Activated CD8-positive, alpha-beta memory T cell treated with anti-CD3 and anti-CD28 coated beads, Interleukin-2, amount 50 U/mL, for 4 hours (primary cell): Measurements from ENCODE around the gene R3HDM2.
A peak's percentile ranks its signal among the peaks of the same experiment; 100 is the strongest.

ENCODE experiments used
- DNase-seq: peaks from one replicate; pipeline ENCODE4 v3.0.0-alpha.2; 2020

The R3HDM2 gene

DNA sequence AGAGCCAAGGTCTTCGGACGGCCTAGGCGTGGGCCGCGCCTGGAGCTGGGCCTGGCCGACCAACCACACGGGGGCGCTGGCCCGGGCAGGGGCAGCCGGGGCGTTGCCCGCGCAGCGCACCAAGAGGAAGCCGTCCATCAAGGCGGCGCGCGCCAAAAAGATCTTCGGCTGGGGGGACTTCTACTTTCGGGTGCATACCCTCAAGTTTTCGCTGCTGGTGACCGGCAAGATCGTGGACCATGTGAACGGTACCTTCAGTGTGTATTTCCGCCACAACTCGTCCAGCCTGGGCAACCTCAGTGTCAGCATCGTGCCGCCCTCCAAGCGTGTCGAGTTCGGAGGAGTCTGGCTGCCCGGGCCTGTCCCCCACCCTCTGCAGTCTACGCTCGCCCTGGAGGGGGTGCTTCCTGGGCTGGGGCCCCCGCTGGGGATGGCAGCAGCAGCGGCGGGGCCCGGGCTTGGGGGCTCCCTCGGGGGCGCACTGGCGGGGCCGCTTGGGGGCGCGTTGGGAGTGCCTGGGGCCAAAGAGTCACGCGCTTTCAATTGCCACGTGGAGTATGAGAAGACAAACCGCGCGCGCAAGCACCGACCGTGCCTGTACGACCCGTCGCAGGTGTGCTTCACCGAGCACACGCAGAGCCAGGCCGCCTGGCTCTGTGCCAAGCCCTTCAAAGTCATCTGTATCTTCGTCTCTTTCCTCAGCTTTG is 205.7 kb downstream of the R3HDM2 start:
- DNase-seq = peak; percentile 61

DNA sequence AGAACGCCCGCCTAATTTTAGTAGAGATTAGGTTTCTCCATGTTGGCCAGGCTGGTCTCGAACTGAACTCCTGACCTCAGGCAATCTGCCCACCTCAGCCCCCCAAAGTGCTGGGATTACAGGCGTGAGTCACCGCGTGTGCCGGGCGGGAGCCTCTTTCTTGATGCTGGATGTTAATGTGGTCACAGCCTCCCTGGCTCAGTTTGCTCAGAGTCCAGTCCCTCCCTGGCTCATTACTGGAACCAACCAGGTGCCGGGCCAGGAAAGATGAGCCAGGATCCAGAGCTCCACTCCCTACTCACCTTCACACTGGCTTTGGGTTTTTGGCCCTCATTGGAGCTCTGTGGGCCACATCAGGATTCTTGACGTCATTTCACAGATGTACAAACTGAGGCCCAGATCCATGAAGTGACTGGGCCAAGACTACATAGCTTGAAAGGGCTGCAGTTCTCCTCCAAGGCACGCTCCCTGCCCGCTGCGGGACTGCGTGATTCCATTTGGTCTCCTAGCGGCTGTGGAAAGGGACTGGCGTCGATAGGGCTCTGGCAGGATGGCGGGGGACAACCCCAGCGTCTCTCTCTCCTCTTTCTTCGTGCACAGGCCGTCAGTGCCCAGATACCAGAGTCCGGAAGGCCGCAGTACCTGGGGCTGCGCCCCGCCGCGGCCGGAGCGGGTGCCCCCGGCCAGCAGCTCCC is 206.4 kb downstream of the R3HDM2 start:
- no peak for DNase-seq

DNA sequence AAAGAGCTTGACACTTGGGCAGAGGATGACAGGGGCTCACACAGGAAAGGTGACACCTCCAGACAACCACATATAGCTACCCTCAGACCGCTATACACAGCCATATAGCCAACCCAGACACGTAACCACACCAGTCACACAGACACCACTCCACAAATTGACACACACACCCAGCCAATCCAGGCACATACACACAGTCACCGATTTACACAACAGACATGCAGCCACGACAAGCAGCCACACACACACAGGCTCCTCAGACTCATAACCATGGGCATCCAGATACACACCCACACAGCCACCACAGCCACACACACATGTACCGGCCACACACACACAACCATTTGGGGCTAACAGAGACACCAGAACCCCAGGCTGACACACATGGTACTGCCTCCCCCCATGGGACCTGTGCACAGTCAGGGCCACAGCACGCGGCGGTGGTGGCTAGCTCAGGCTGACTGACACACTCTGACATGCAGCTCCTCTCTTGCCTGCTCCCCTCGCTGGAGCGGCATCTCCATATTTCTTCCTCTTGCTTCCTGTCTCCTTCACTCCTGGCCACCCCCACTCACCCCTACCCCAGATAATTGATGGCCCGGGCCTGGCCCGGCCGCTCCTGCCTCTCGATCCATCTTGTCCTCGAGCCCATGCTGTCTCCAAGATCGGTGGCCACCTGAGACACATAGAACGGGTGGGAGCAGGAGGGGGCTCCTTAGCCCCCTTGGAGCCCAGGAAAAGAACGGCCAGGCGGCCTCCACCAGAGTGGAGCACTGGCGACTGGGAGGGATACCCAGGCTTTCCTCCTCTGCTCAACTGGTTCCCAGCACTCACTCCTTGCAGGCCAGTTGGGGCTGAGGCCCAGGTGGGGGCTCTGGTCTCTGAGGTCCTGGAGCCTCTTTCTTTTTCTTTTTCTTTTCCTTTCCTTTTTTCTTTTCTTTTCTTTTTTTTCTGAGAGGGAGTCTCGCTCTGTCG is 207.4 kb downstream of the R3HDM2 start:
- no peak for DNase-seq

DNA sequence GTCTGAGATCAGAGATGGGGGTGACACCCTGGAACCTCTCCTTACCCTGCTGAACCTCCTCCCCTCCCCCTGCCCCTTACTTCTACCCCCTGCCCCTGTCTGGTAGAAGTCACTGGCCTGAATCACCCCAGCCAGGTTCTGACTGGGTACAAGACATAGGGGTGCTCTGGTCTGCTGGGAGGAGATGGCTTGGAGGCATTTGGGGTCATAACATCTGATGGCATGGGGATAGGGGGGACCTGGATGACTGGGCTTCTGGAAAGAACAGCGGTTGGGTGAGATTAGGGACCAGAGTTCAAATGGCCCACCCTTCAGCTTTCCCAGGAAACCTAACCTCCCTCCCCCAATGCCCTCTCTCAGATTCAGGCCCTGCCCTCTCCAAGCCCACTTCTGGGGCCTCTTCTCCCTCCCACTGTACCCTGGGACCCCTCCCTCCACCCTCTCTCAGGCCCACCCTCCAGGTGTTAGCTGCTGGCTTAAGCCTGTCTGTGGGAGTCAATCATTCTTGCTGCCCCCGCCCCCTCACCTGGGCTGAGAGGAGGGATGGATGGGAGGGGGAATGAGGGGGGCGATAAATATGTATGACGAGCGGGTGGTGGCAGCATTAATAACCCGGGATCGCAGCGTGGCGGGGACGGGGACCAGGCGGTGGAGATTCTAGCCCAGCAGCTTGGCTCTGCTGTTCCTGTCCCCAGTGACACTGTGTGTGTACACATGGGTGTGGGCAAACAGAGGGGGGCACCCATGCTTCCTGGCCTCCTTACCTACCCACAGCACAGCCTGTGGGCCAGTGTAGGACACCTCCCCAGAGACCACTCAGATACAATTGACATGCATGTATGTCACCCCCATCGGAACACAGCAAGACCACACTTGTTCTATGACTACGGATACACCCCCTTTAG is 208.3 kb downstream of the R3HDM2 start:
- DNase-seq = no peak

DNA sequence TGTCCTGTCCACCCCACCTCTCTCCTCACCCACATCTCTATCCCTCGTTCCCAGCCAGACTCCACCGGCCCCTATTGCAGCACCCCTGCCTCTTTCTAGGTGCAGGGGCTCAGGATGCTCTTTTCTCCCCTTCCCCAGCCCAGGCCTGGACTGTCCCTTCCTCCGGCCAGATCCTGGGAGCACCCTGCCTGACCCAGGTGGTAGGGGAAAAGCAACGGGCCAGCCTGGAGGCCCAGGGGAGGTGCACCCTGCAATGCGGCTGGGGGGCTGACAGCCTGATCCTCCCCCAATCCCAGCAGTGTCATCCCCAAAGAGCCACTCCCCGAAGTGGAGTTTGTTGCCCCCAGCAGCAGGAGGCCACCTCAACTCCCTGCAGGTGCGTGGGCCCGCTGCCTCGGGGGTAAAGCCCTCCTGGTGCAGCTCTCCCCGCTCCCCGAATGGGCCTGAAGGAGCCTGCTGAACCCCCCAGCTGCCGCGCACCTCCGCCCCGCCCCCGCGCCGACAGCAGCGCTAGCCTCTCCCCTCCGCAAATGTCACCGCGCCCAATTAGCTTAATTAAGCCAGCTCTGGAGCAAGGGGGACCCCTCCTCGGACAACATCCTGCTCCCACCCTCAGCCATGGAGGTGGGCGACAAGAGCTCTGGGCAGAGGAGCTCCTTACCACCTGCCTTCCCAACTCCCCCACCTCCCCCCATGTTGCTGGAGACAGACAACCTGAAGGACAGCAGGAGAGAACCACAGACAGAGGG is 209.5 kb downstream of the R3HDM2 start:
- DNase-seq = no peak

DNA sequence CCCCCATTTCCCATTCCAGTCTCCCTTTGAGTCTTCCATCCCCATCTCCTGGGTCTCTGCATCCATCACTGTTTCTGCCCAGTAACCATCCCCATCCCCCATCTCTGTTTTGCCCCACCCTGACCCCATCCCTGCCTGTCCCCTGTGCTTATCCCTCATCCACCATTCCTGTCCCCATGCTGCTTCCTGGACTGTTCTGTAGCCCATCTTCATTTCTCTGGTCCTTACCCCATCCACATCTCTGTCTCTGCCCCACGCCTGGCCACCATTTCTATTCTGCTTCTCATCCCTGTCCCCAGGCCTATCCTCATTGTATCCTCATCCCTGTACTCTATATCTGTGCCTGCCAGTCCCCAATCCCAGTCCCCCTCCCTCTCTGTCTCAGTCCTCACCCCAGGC is 210.1 kb downstream of the R3HDM2 start:
- no peak for DNase-seq

DNA sequence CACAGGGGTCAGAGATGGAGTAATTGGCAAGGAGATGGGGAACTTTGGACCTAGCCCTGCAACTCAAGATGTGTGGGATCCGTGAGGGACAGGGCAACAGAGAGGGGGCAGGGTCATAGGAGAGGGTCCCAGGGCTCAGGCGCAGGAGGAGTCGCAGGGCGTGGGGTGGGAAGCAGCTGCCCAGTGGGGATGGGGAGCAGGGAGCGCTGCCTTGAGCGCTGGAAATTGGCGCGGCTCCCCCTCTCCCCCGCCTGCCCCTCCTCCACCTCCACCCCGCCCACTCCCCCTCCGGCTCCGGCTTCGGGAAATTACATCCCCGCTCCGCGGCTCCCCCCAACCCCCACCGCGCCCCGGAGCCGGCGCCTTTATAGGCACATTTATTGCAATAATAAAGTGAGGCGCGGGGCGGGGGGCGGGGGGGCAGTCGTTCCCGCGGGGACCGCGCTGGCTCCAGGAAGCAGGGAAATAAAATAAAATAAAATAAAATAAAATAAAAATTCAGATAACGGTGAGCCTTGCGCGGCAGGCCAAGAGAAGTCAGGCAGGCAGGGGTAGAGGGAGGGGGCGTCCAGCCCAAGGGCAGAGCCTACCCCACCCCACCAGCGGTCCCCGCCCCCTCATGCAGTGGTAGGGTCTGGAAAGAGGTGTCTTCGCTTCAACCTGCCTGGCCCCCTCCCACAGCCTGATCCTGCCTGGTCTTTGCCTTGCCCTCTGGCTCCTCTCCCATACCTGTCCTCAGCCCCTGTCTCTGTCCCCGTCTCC is 210.7 kb downstream of the R3HDM2 start:
- no peak for DNase-seq

DNA sequence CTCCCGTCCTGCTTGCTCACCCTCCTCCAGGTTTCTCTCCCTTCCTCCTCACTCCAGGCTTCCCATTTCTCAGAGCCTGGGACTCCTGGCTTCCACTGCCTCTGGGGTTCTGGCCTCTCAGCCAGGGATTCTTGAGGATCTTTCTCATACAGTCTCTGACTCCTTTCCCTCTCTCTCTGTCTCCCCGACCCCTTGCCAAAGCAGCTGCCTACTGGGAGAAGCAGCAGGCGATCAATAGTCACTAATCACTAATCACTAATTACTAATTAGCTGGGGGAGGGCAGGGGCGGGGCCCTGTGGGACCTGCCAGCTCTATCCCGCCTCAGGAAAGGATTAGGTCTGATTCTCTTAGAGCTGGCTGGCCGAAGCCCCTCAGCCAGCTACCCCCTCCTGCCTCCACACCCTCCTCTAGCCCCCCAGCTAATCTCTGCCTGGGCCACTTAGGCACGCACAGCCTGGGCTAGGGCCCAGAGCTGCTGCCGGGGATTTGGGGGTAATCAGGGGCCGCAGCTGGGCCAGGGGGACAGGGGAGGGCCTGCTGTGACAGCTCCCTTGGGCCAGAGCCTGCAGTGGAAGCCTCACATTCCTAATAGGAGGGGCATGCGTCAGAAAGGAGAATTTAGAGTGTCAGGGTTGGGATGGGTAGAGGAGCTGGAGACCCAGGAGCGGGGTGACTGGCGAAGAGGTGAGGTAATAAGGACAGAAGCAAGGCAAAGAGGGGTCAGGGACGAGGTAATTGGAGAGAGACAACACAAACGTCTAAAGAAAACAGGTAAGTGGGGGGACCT is 211.4 kb downstream of the R3HDM2 start:
- DNase-seq = no peak

DNA sequence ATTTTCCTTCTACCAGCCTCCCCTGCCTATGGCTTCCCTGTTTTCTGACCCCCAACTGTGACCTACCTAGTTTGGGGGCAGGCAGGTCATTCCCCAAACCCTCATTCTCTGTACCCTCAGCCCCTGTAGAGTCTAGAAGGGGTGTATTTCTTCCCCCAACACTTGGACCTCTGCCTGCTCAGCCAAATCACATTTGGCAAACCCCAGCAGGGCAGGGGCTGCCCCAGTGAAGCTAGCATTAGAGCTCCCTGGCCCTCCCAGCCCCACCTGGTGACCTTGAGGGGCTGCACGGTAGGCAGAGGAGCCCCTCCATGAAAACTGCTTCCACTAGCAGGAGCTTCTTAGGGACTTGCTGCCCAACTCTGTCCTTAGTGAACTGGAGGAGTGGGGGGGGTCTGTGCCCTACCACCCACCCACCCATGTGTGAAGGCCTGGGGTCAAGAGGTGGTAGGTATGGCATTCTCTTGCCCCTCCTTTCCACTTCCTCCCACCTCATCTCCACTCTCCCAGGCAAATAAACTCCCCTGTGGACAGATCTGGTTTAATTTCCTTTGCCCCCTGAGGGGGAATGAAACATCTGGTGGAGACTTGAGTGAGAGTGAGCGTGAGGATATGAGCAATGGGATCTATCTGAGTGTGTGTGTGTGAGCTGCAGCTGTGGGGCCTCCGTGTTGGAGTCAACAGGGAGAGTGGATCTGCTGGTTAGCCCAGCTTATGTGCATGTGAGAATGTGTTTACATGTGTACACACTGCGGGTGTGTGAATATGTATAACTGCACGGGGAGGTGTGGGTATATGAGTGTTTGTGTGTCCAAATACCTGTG is 212.6 kb downstream of the R3HDM2 start:
- no peak for DNase-seq

DNA sequence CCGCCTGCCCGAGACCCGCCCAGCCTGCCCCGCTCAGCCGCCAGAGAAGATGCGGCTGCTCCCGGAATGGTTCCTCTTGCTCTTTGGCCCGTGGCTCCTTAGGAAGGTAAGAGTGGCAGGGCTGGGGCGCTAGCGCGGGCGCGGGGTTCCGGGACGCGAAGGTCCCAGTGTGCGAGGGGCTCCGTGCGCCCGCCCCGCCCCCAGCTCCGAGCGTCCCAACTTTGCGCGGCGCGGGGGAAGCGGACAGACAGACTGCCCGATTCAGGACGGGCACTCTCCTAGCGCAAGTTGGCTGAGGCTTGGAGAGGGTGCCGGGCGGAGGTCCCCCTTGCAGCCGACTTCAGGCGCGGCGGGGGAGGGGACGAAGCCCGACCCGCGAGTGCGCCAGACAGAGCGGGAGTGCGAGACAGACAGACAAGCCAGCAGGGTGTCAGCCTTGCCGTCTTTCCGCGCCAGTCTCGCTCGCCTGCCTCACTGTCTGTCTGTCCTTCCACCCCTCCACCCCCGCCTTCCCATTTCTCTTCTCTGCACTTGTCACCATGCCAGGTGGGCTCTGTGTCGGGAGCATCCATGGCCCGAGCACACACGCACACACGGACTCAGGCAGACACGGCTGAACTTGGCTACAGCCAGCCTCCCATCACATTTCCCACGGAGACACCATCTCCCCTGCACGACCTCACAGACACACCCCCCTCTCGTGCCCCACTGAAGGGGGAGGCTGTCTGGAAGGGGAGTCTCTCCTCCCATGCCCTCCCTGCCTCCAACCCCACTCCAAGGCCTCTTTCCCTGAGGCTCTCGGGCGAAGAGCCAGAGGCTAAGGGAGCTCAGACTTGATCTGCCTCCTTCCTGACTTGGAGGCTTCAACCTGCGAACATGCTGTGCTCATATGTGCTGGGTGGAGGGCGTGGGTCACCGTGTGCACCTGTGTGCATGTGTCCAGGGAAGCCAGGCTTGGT is 213.6 kb downstream of the R3HDM2 start:
- no peak for DNase-seq

DNA sequence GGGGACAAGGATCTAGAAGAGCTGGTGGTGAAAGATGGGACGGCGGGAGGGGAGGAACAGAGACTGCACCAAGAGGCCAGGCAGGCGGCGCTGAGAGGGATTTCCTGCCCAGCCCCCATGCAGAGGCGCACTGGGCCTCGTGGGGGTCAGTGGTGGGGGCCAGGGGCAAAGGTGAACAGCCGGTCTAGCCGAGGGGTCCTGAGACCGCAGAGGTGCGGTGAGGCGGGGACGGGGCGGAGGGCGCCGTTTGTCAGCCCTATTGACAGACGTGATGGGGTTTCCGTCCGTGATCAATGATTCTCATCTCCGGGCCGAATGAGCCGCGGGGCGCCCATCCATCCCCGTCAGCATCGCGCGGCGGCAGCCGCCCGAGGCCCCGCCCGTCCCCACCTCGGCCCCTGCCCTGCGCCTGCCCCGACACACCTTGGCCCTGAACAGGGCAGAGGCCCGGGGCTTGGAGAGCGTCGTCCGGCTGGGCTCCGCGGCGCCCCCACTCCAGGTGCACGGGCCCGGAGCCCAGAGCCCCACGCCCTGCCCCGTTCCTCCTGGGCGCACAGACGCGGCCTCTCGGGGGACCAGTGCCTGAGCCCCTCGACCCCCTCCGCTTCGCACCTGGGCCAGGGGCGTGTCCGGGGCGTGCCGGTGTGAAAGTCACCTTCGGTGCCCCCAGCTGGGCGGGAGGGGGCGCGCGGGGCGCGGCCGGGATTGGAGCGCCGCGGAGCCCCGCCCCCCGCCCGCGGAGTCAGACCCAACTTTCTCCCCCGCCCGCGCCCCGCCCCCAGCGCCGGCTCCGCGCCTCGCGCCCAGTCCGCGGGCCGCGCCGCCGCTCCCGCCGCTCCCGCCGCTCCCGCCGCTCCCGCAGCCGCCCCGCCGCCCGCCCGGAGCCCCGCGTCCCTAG is 214.6 kb downstream of the R3HDM2 start, which contains the start of gene NXPH4:
NXPH4 (plus strand) TSS at position 781 of the 898 bp plus-strand sequence. CDS start 176 bp downstream, outside the sequence.
- DNase-seq = peak; percentile 74

DNA sequence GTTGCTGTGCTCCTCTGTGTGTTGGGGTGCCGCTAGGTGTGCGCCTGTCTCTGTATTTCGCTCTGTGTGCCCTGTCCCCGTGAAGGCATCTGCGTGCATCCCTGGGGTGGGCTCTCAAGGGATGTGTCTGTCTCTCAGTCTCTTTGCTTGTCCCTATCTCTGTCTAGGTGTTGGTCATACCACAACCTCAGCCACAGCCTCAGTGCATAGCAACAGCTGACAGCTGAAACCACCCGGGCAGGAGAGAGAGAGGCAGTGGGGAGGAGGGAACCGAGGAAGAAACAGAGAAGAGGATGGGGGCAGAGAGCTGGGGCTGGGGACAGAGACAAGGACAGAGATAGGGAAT is 215.2 kb downstream of the R3HDM2 start:
- no peak for DNase-seq

DNA sequence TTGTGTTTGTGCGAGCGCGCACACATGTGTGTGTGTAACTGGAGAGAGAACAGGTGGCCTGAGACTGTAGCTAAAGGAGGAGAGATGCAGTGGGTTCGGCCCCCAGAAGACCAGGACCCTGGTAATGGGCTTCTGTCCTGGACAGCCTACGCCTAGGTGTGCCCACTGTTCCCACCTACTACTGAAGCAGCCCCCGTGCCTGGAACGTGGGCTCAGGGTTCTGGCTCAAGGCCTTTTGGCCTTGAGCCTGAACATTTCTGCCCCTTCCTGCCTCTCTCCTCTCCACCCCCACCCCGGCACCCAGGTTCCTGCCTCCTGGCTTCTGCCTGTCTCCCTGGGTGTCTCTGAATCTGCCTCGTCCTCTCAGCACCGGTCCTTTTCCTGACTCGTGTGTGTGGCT is 215.8 kb downstream of the R3HDM2 start:
- no peak for DNase-seq

DNA sequence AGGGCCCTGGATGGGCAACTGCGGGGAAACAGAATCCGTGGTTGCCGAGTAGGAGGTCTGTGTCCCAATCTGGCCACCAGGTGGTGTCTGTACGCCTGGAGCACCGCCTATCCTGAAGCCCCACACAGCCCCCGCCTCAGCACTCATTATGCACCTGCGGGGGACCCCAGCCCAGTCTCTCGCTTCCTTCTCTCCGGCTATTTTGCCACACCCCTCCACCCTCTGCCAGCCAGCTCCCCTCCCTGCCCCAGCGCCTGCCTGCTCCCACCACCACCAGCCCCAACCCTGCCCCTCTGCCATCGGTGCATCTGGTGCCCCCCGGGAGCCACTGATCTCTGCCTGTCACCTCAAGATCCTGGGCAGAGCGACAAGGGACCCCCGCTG is 216.5 kb downstream of the R3HDM2 start:
- peak; percentile 72 for DNase-seq

DNA sequence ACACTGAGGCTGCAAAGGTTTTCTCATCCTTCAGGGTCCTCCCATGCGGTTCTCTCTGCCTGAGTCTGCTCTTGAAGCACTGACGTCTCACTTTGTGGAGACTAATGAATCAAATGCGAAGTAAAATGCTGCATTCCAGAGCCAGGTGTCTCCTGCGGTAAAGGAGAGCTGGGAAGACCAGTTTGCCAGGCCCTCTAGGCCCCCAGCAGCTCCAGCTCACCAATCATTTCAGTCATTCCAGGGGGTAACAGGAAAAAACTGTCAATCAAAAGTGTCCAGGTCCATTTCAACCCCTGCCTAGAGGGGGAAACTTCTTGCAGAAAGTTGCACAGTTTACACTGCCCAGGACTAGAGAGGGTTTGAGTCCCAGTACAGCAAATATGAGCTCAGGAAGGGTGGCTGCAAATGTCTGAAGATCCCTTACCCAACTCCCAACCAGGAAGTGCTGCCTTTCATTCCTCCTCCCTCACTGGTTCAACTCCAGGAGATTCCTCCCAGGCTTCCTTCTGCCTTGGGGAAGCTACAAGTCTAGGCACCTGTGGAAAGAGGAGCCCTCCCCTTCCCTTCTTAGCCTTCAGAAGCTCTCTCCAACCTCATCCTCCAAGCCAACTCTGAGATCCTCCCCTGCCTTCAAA is 217.0 kb downstream of the R3HDM2 start:
- no peak for DNase-seq

DNA sequence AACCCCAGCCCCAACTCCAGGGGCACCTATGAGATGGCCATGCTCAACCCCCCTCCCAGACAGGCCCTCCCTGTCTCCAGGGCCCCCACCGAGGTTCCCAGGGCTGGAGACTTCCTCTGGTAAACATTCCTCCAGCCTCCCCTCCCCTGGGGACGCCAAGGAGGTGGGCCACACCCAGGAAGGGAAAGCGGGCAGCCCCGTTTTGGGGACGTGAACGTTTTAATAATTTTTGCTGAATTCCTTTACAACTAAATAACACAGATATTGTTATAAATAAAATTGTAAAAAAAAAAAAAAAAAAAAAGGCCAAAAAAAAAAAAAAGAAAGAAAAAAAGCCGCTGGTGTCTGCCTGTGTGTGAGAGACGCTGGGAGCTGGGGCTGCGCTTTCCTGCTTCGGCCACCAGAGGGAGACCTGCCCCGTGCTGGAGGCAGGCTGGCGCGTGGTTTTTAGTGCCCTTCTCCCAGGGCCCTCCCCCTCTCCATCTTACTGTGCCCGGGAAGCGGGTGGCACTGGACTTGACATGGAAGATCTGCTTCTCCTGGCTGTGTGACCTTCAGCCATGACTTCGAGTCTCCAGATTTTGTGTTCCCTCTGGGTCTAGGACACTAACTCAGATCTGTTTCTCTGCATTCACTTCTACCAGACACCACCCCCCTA is 217.7 kb downstream of the R3HDM2 start:
- DNase-seq = peak; percentile 86
